ENCODE measurements around the gene NCOA7.

- TF ChIP-seq CTCF (IDR thresholded peaks at IDR 0.05; ENCODE audit: low read depth, low read length, poor library complexity, severe bottlenecking) (no peak), EZH2phosphoT487 (IDR thresholded peaks at IDR 0.05; ENCODE audit: borderline replicate concordance, low read length) (no peak)
These were observed 188.3 kb downstream of the NCOA7 start for GRCh38 chr6:125979101-125979500.
